NCI-H2081 treated with DMSO at 0.1 percent for 48 hours (cell line): Measurements from ENCODE around the gene NAA38.

Experiments
- DNase-seq: peaks from one replicate; lab custom pipeline; 2025; lab: John Stamatoyannopoulos, UW

Gene NAA38

GRCh38 chr17:7856811-7857712, at the start of gene NAA38:
NAA38 (minus strand) TSS chr17:7857559; CDS start chr17:7857463, 96 bp downstream.
- peak; percentile 89 for DNase-seq

DNA sequence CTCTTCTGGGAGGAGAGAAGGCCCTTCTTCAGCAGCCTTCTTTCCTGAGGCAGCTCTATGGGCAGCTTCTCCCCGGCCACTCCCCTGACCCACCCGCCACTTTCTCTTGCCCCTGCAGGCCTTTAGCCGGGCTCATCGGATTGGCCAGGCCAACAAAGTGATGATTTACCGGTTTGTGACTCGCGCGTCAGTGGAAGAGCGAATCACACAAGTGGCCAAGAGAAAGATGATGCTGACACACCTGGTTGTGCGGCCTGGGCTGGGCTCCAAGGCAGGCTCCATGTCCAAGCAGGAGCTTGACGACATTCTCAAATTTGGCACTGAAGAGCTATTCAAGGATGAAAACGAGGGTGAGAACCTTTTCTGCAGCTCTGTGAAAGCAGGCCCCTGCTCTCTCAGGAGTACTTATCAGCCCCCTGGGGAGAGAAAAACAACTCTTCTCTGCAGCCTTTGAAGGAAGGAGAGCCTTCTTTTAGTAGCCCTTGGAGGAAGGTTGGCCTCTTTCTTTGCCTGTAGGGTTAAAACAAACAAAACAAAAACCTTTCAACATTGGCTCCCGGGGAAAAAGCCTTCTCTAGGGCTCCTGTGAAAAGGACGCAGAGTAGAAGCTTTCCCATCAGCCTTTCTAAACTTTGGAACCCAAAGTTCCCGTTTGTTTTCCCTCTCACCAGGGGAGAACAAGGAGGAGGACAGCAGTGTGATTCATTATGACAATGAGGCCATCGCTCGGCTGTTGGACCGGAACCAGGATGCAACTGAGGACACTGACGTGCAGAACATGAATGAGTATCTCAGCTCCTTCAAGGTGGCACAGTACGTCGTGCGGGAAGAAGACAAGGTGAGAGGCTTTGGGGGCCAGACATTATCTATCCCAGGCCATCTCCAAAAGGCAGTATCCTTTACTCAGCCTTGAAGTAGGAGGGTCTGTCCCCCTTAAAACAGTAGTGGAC, 46.1 kb upstream of the NAA38 start:
- DNase-seq, result no peak

DNA sequence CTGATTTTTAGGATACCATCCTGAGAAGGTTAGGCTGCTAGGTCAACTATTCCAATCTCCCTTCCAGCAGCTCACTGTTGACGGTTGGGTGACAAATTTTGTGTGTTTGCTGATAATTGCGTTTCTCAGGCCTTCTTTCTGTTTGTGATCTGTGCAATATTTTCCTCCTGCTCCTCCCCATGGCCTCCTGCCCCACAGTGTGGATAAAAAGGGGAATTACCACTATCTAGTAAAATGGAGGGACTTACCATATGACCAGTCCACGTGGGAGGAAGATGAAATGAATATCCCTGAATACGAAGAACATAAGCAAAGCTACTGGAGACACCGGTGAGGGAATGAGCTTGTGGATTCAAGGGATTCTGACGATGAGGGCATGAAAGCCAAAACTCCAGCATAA, 40.4 kb upstream of the NAA38 start:
- no peak for DNase-seq

GRCh38 chr17:7897090-7897489, 39.7 kb upstream of the NAA38 start:
- no peak for DNase-seq

GRCh38 chr17:7894866-7895265, 37.5 kb upstream of the NAA38 start:
- DNase-seq, result no peak

GRCh38 chr17:7894226-7894625, 36.9 kb upstream of the NAA38 start:
- no peak for DNase-seq

GRCh38 chr17:7893187-7893880, 36.0 kb upstream of the NAA38 start:
- no peak for DNase-seq

DNA sequence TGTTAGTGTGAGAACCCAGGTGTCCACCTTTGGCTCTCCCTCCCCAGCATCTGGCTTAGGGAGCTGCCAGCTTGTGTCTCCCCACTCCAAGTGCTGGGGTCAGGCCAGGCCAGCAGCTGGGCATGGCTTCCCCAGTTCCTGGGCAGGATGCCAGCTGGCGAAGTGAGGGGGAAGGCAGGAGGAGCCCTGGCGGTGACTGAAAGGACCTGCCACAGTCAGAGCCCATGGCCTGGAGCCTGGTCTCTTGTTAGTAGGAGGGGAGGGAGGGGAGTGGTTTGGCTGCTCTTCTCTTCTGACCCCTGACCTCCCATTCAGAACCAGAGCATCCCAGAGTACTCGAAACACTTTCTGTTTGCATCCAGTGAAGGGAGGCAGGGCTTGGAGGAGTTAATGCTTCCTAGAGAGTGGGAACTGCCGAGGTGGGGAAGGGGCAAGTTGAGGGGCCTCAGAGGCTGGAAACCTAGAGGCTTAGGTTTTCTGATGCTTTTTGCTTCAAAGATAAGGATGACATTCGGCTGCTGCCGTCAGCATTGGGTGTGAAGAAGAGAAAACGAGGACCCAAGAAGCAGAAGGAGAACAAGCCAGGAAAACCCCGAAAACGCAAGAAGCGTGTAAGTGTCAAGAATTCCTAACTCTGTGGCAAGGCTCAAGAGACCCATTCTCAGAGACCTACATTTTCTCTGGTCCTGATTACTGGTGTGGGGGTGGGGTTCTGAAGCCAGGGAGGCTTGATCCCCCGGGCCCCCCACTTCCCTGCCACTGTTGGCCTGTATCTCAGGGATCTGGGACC, 32.0 kb upstream of the NAA38 start:
- DNase-seq, result peak; percentile 73

DNA sequence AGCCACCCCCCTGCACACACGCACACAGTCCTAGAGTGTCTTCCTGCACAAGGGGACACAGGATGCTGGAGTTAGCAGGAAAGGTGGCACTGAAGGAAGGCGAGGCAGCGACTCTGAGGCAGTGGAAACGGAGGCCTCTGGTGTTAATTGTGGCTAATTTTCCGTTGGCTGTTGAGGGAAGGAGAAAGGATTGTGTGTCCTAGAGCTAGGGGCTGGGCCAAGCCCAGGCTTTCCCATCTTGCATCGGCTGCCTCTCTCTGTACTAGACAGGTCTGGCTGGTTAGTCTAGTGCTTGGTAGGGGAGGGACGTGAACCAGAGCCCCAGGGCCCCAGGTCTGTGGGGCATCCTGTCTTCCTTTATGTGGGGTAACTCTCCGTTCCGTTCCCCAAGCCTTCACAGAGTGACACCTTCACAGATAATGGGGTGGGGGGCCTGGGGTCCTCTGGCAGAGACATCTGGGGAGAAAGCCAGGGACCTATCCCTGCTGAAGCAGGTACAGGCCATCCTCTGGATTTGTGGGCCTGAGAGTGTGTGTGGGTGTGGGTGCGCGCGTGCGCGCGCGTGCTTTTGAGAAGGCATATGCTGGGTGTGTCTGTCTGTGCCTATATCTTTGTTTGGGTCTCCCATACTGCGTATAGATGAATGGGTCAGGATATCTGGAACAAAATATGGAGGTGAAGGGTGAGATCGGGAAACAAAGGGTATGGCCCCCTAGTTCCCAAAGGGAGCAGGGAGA, 31.0 kb upstream of the NAA38 start, which contains the start of gene CHD3:
TSS of gene CHD3 (plus strand) at position 606 of the 737 bp plus-strand sequence. CDS start 212 bp downstream, outside the sequence.
- DNase-seq, result no peak

DNA sequence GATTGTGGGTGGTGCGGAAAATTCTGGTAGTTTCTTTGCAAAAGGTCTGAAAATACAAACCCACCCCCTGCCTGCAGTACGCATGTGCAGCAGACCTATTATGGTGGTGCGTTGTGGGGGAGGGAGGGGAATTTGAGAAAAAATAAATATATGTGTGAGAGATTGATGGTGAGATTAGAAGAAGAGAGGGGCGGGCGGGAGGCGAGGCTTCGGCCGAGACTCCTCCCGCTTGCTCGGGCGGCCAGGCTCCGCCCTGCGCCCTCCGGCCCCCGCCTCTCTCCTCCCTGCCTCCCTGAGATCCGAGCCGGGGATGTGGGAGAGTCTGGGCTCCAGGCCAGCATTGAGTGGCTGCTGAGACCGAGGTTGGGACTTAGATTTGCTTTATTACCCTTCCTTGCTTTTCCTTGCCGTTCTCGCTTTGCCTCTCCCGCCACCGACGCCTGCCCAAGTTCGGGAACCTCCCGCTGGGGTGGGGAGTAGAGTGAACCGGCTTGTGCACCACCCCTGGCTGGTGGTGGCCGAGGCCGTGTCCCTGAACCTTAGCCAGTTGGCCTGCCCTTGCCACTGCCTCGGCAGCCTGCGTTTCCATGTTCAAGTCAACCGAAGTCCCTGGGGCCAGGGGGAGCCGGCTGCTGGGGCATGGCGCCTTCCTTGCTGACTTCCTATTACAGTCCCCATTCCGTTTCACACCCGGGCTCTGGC, 30.3 kb upstream of the NAA38 start:
- DNase-seq, result peak; percentile 71

- DNase-seq, result no peak
These were observed 29.7 kb upstream of the NAA38 start for GRCh38 chr17:7887038-7887481.

GRCh38 chr17:7886227-7887037, 29.1 kb upstream of the NAA38 start:
- peak; percentile 25 for DNase-seq

DNA sequence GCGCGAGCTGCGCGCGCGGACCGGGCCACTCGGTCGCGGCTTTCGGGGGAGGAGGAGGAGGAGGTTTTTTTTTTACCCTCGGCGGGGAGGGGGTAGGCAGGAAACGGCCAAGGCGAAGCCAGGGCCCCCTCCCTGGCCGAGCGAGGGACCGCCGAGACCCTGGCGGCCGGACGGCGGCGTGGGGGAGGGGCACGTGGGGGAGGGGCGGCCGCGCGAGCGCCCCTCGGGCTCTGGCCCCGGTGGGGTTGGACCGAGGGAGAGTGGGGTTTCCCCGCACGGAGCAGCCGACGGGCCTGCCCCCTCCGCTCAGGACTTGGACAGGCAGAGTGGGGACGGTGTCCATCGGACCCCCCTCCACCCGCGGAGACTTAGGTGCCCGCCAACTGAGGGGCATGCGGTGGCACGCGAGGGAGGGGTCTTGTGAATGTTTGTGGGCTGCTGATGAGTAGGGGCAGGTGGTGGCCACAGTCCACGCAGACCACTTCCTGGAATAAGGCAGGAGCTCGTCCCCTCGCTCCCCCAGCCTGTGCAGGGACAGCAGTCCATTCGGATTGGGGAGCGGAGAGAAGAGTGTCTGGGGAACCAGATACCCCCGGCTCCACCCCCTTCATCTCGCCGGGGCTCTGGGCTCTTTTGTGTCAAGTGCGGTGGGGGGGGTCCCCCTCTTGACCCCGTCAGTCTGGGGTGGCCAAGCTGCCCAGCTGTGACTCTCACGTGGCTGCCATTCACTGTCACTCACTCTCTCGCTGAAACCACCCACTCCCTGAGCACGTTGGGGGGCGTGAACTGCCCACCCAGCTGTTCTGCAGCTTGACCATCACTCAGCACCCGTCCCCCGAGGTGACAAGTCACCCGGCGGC, 28.2 kb upstream of the NAA38 start:
- DNase-seq, result no peak

DNA sequence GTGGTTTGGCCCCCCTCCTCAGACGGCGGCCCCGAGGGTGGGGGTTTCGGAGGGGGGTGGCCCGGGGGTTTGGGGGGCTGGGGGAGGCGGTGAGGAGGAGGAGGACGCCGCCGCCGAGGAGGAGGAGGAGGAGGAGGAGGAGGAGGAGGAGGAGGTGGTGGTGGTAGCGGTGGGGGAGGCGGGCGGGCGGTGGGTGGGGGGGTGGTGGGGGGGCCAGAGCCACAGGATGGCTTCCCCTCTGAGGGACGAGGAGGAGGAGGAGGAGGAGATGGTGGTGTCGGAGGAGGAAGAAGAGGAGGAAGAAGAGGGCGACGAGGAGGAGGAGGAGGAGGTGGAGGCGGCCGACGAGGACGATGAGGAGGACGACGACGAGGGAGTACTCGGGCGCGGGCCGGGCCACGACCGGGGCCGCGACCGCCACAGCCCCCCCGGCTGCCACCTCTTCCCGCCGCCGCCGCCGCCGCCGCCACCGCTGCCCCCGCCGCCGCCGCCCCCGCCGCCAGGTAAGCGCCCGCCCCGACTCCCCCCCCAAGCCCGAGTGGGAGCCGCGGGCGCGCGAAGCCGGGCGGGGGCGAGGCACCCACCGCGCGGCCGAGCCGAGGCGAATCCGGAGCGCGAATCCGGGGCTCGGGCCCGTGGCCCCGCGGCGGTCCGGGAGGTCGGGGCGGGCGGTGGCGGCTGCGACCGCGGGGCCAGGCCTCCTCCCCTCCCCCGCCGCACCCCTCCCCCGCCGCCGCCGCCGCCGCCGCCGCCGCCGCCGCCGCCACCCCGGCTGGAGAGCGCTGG, 27.4 kb upstream of the NAA38 start:
- DNase-seq, result no peak

DNA sequence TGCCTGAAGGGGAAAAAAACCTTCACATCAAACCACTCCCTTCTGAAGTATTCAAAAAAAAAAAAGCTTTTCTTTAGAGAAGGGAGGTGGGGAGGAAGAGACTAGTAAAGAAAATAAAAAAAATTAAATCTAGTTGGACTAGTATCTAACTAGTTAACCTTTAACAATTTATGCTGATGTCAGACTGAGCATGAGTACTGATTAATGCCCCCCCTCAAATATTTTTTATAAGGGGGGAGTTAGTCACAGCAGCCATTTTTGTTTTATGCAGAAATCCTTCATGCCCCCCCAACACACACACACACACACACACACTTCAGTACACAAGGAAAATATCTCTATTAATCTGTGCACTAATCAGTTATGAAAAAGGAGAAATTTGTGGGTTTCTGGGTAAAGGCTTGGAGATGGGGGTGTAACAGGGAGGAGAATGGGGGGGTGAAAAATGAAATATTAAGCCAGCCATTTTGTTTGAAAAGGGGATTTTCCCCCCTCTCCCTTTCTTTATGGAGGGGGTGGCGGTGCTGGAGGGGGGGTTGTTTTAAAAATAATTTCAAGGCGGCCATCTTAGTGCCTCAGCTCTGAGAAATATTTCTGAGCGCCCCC, 26.5 kb upstream of the NAA38 start:
- DNase-seq, result no peak

- DNase-seq, result no peak
These were observed 25.3 kb upstream of the NAA38 start for GRCh38 chr17:7882629-7883028.

GRCh38 chr17:7882068-7882467, 24.7 kb upstream of the NAA38 start:
- no peak for DNase-seq
